VCaP (cell line): ENCODE data around the gene EEF1E1.
A peak's percentile ranks its signal among the peaks of the same experiment; 100 is the strongest.

Source experiments
- H3K27ac ChIP-seq: fragments of 450-650 bp; 2 replicates; pipeline ENCODE4 v1.5.1; 2017
- CTCF ChIP-seq: fragments of 450-650 bp; conservative IDR thresholded peaks from 2 replicates; pipeline ENCODE4 v1.5.1; 2017; ENCODE audit warnings: mild to moderate bottlenecking, moderate library complexity

EEF1E1 gene

GRCh38 chr6:8087870-8088754 lies 14.2 kb downstream of the EEF1E1 start:
- H3K27ac ChIP-seq = no peak overlapping the region
- no peak for TF ChIP-seq CTCF

GRCh38 chr6:8086755-8087306 lies 15.5 kb downstream of the EEF1E1 start:
- no peak overlapping the region for H3K27ac ChIP-seq
- TF ChIP-seq CTCF = no peak

- no peak overlapping the region for H3K27ac ChIP-seq
- TF ChIP-seq CTCF = no peak
These were observed 17.3 kb downstream of the EEF1E1 start for GRCh38 chr6:8085053-8085511.

- no peak for TF ChIP-seq CTCF
- H3K27ac ChIP-seq = no peak overlapping the region
These were observed 17.8 kb downstream of the EEF1E1 start for GRCh38 chr6:8084586-8084985.

GRCh38 chr6:8082954-8083858 lies 19.1 kb downstream of the EEF1E1 start:
- peak overlapping the region; percentile 47 for H3K27ac ChIP-seq
- TF ChIP-seq CTCF = no peak

GRCh38 chr6:8082572-8082953 lies 19.8 kb downstream of the EEF1E1 start:
- peak overlapping the region; percentile 47 for H3K27ac ChIP-seq
- TF ChIP-seq CTCF = no peak
